Measurements from ENCODE around the gene LRATD1.

LRATD1 gene

DNA sequence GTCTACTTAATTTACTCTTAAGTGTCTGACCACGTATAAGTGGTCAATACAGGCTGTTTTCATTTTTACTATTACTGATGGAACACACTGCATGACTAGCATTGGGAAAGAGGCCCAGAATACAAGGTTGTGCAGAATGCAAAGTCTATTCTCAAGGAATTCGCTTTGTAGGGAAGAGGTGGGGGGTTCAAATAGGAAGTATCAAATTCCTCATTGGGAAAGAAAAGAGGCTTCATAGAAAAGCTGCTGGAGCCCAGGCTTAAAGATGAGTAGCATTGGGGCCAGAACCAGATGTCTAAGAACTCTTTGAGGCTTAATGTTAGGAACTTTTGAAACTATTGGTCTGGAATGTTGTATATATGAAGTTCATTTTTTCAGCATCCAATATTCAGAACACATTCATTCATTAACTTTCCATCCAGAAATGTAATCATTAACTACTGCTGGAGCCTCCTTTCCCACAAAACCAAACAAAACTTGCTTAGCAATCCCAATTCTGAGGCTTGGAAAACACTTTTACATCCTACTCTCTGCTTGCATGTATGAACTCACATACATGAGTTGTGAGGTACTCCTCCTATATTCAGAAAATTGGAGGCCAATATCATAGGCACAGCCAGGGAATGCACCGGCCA, 994 bp upstream of the LRATD1 start:
- H3K9me3 ChIP-seq (ENCODE audit: low read length) = no peaks in the 10 kb centered on the region
- no peaks in the 10 kb centered on the region for H3K27me3 ChIP-seq (ENCODE audit: insufficient read depth, low read length)
- H3K4me3 ChIP-seq (ENCODE audit: low read depth, low read length, poor library complexity, severe bottlenecking) = no peak overlapping the region
- H3K36me3 ChIP-seq (ENCODE audit: insufficient read depth, low read length) = no peaks in the 10 kb centered on the region
- H3K9ac ChIP-seq (ENCODE audit: low read length) = no peak overlapping the region
- H3K9me2 ChIP-seq (ENCODE audit: low read depth, low read length) = no peaks in the 10 kb centered on the region
- no peaks in the 10 kb centered on the region for H3K4me1 ChIP-seq (ENCODE audit: insufficient read depth, low read length, severe bottlenecking)
- TF ChIP-seq CTCF (IDR thresholded peaks at IDR 0.05; ENCODE audit: low read length) = no peak
- TF ChIP-seq EZH2 (IDR thresholded peaks at IDR 0.05; ENCODE audit: borderline replicate concordance, low read length) = no peak
- H3K27ac ChIP-seq (ENCODE audit: low read depth, low read length, poor library complexity, severe bottlenecking) = no peak overlapping the region
- H3K79me2 ChIP-seq (ENCODE audit: insufficient read depth, low read length) = no peaks in the 10 kb centered on the region
- no peak overlapping the region for H3K4me2 ChIP-seq (ENCODE audit: low read length)
- H2AFZ ChIP-seq (ENCODE audit: low read length) = no peak overlapping the region
- H3F3A ChIP-seq (ENCODE audit: insufficient read depth, low read length) = no peaks in the 10 kb centered on the region
- H4K20me1 ChIP-seq (ENCODE audit: insufficient read depth, low read length) = no peaks in the 10 kb centered on the region

GRCh38 chr2:14633061-14633460, 544 bp downstream of the LRATD1 start:
- H3K9me2 ChIP-seq (ENCODE audit: low read depth, low read length) = no peaks in the 10 kb centered on the region
- no peak overlapping the region for H3K9ac ChIP-seq (ENCODE audit: low read length)
- no peaks in the 10 kb centered on the region for H3K4me1 ChIP-seq (ENCODE audit: insufficient read depth, low read length, severe bottlenecking)
- TF ChIP-seq CTCF (IDR thresholded peaks at IDR 0.05; ENCODE audit: low read length) (no peak), EZH2 (IDR thresholded peaks at IDR 0.05; ENCODE audit: borderline replicate concordance, low read length) (no peak)
- H3K9me3 ChIP-seq (ENCODE audit: low read length) = no peaks in the 10 kb centered on the region
- no peak overlapping the region for H3K4me3 ChIP-seq (ENCODE audit: low read depth, low read length, poor library complexity, severe bottlenecking)
- no peak overlapping the region for H3K27ac ChIP-seq (ENCODE audit: low read depth, low read length, poor library complexity, severe bottlenecking)
- H3K4me2 ChIP-seq (ENCODE audit: low read length) = no peak overlapping the region
- H3F3A ChIP-seq (ENCODE audit: insufficient read depth, low read length) = no peaks in the 10 kb centered on the region
- no peaks in the 10 kb centered on the region for H4K20me1 ChIP-seq (ENCODE audit: insufficient read depth, low read length)
- no peaks in the 10 kb centered on the region for H3K27me3 ChIP-seq (ENCODE audit: insufficient read depth, low read length)
- no peaks in the 10 kb centered on the region for H3K36me3 ChIP-seq (ENCODE audit: insufficient read depth, low read length)
- no peaks in the 10 kb centered on the region for H3K79me2 ChIP-seq (ENCODE audit: insufficient read depth, low read length)
- no peak overlapping the region for H2AFZ ChIP-seq (ENCODE audit: low read length)

GRCh38 chr2:14633461-14634181, 1.1 kb downstream of the LRATD1 start:
- H3K9me3 ChIP-seq (ENCODE audit: low read length) = no peaks in the 10 kb centered on the region
- no peaks in the 10 kb centered on the region for H4K20me1 ChIP-seq (ENCODE audit: insufficient read depth, low read length)
- no peak overlapping the region for H3K9ac ChIP-seq (ENCODE audit: low read length)
- no peaks in the 10 kb centered on the region for H3K27me3 ChIP-seq (ENCODE audit: insufficient read depth, low read length)
- H3K36me3 ChIP-seq (ENCODE audit: insufficient read depth, low read length) = no peaks in the 10 kb centered on the region
- no peak overlapping the region for H2AFZ ChIP-seq (ENCODE audit: low read length)
- H3K79me2 ChIP-seq (ENCODE audit: insufficient read depth, low read length) = no peaks in the 10 kb centered on the region
- no peak overlapping the region for H3K4me3 ChIP-seq (ENCODE audit: low read depth, low read length, poor library complexity, severe bottlenecking)
- no peaks in the 10 kb centered on the region for H3F3A ChIP-seq (ENCODE audit: insufficient read depth, low read length)
- H3K4me2 ChIP-seq (ENCODE audit: low read length) = no peak overlapping the region
- no peaks in the 10 kb centered on the region for H3K9me2 ChIP-seq (ENCODE audit: low read depth, low read length)
- TF ChIP-seq CTCF (IDR thresholded peaks at IDR 0.05; ENCODE audit: low read length) = no peak
- no peak for TF ChIP-seq EZH2 (IDR thresholded peaks at IDR 0.05; ENCODE audit: borderline replicate concordance, low read length)
- no peaks in the 10 kb centered on the region for H3K4me1 ChIP-seq (ENCODE audit: insufficient read depth, low read length, severe bottlenecking)
- H3K27ac ChIP-seq (ENCODE audit: low read depth, low read length, poor library complexity, severe bottlenecking) = no peak overlapping the region

Data from OCI-LY1 (cell line).